Astrocyte (in vitro differentiated cells and primary cell): ENCODE measurements around the gene RCOR1. TPM values are rescaled to one million over a fixed set of nuclear protein-coding genes. Genes with fewer than 3 reads are reported as not detected.

ENCODE experiments used
- DNase-seq: peaks from one replicate; pipeline ENCODE4 v3.0.0-alpha.2; 2010; ENCODE audit warnings: low read depth
- FAIRE-seq: peaks from 2 replicates; lab custom pipeline; 2011; peaks lifted over from hg19 to GRCh38; lab: Jason Lieb, UNC
- H2AFZ ChIP-seq: 2 replicates; pipeline ENCODE4 v1.6.0; 2012; ENCODE audit warnings: low read depth, low read length, inconsistent platforms
- H3K27ac ChIP-seq: 2 replicates; pipeline ENCODE4 v1.5.1; 2011; ENCODE audit warnings: low read depth, low read length, inconsistent platforms
- H3K27me3 ChIP-seq: 2 replicates; pipeline ENCODE4 v1.6.0; 2011; ENCODE audit warnings: low read length, inconsistent platforms; ENCODE audit not compliant: insufficient read depth
- H3K36me3 ChIP-seq: 2 replicates; pipeline ENCODE4 v1.5.1; 2011; ENCODE audit warnings: low read length, inconsistent platforms; ENCODE audit not compliant: insufficient read depth
- H3K4me1 ChIP-seq: 2 replicates; pipeline ENCODE4 v1.5.1; 2011; ENCODE audit warnings: low read length, inconsistent platforms; ENCODE audit not compliant: insufficient read depth
- H3K4me2 ChIP-seq: 2 replicates; pipeline ENCODE4 v1.6.0; 2012; ENCODE audit warnings: low read length, inconsistent platforms
- H3K4me3 ChIP-seq: 2 replicates; pipeline ENCODE4 v1.5.1; 2011; ENCODE audit warnings: low read depth, mild to moderate bottlenecking, low read length, inconsistent platforms; ENCODE audit not compliant: insufficient read depth
- H3K79me2 ChIP-seq: 2 replicates; pipeline ENCODE4 v1.6.0; 2012; ENCODE audit warnings: mild to moderate bottlenecking, low read length, inconsistent platforms; ENCODE audit not compliant: insufficient read depth
- H3K9ac ChIP-seq: 2 replicates; pipeline ENCODE4 v1.6.0; 2012; ENCODE audit warnings: mild to moderate bottlenecking, low read length, inconsistent platforms
- H3K9me3 ChIP-seq: 2 replicates; pipeline ENCODE4 v1.5.1; 2012; ENCODE audit warnings: low read depth, mild to moderate bottlenecking, low read length, inconsistent platforms; ENCODE audit not compliant: insufficient read depth
- H4K20me1 ChIP-seq: 2 replicates; pipeline ENCODE4 v1.6.0; 2012; ENCODE audit warnings: low read length, inconsistent platforms; ENCODE audit not compliant: insufficient read depth
- H3K27ac Mint-ChIP-seq: one replicate; pipeline ENCODE4 v1.8.0; 2021; ENCODE audit warnings: mild to moderate bottlenecking, mixed read lengths; ENCODE audit not compliant: unreplicated experiment
- H3K27me3 Mint-ChIP-seq: one replicate; pipeline ENCODE4 v1.8.0; 2021; ENCODE audit warnings: low read depth, mixed read lengths; ENCODE audit not compliant: unreplicated experiment
- H3K36me3 Mint-ChIP-seq: one replicate; pipeline ENCODE4 v1.8.0; 2021; ENCODE audit warnings: low read depth, mixed read lengths; ENCODE audit not compliant: unreplicated experiment
- H3K4me1 Mint-ChIP-seq: one replicate; pipeline ENCODE4 v1.8.0; 2021; ENCODE audit warnings: low read depth, mixed read lengths; ENCODE audit not compliant: unreplicated experiment
- H3K4me3 Mint-ChIP-seq: one replicate; pipeline ENCODE4 v1.8.0; 2021; ENCODE audit warnings: mild to moderate bottlenecking, moderate library complexity, mixed read lengths; ENCODE audit not compliant: unreplicated experiment
- H3K9me3 Mint-ChIP-seq: one replicate; pipeline ENCODE4 v1.8.0; 2021; ENCODE audit warnings: mild to moderate bottlenecking, mixed read lengths; ENCODE audit not compliant: unreplicated experiment
- EZH2 ChIP-seq: IDR thresholded peaks from 2 replicates; pipeline ENCODE4 v1.6.1; 2012; ENCODE audit warnings: mild to moderate bottlenecking, low read length, inconsistent platforms; ENCODE audit not compliant: insufficient read depth
- total RNA-seq: library from RNA; stranded (reverse); gene quantifications from 2 replicates; pipeline ENCODE4 v1.2.1, GENCODE V29; 2021
- TF ChIP-seq, protein P1 (sequence below): IDR thresholded peaks from 2 replicates; pipeline ENCODE4 v1.5.1; 2011; ENCODE audit warnings: low read depth, mild to moderate bottlenecking, inconsistent platforms, low read length, moderate library complexity; ENCODE audit not compliant: insufficient read depth

RCOR1 gene
- total RNA-seq, 1 donor from 2014 or later, result 31.0 TPM

DNA sequence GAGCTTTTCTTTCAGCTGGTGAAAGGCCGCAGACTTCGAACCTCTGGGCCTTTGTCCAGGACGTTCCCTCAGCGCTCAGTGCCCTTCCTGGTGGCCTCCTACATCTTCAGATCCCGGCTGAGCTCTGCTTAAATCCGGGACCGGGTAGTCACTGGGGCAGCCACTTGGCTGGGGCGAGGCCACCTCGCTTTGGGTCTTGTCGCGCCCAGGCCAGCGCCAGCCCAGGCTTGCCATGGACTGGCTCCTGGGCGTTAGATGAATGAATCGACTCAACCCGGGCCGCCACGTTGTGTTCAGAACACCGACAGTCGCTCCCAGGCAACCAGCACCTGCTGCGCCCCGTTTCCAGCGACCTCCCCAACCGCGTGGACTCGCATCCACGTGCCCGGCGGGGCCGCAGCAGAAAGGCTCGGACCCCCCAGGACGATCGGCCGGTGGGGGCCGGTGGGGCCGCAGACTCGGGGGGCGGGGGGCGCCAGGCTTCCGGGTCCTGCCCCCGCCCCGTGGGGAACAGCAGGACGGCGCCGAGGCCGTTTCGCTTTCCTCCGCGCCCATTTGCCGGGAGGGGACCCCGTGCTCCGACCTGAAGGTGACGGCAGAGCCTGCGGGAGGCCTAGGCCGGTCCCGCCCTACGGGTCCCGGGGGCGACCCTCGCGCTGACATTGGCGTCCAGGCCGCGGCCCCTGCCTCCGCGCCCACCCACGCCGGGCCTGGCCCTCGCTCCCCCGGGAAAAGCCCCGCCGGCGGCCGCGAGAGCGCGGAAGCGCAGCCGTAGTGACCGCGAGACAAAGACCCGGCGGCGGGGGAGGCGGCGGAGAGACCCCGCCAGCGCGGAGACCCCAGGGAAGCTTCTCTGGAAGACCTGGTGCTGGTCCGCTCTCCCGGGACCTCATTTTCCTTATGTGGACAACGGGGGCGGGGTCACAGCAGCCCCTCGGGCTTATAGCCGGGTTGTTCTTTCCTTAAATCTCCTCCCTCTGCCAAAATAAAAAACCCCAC lies 37.3 kb upstream of the RCOR1 start:
- H3K27ac Mint-ChIP-seq, result no peak overlapping the region
- peak overlapping the region; percentile 98 for H2AFZ ChIP-seq

DNA sequence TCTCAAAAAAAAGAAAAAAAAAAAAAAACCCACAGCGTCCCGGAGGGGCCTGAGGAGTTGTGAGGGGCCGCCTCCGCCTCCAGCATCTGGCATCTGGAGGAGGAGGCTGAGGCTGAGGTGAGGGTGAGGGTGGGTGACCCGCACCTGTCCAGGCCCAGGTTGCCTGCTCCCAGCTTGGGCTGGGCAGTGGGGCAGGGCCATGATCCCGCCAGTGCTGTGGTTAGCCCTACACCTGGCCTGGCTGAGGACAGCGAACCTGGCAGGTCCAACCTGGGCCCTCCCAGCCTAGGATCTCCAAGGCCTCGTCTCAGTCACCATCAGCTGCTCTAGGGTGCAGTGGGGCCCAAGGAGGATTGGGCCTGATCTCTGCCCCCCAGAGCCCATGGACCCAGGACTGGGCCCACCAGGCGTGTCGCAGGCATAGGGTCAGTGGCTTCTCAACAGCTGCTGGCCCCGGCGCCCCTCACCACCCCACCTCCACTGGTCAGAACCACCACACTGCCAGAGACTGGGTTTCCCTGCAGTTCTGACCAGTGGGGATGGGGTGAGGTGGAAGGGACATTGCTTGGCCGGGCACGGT lies 36.3 kb upstream of the RCOR1 start:
- no peak for DNase-seq
- FAIRE-seq, result no peak
- Histone ChIP-seq H3K9ac (no peak overlapping the region), H3K4me2 (no peak overlapping the region), H3K9me3 (no peaks in the 10 kb centered on the region), H3K4me3 (no peak overlapping the region), H3K27ac (no peak overlapping the region), H3K27me3 (no peaks in the 10 kb centered on the region), H3K36me3 (no peaks in the 10 kb centered on the region), H4K20me1 (no peaks in the 10 kb centered on the region), H3K79me2 (no peaks in the 10 kb centered on the region), H2AFZ (no peak overlapping the region), H3K4me1 (peaks cover 11% of the 10 kb centered on the region)
- peaks cover 7% of the 10 kb centered on the region for H3K27me3 Mint-ChIP-seq
- H3K9me3 Mint-ChIP-seq, result no peaks in the 10 kb centered on the region
- H3K4me1 Mint-ChIP-seq, result no peaks in the 10 kb centered on the region
- no peak overlapping the region for H3K4me3 Mint-ChIP-seq
- no peaks in the 10 kb centered on the region for H3K36me3 Mint-ChIP-seq
- no peak for TF ChIP-seq EZH2
- TF ChIP-seq, protein P1, sequence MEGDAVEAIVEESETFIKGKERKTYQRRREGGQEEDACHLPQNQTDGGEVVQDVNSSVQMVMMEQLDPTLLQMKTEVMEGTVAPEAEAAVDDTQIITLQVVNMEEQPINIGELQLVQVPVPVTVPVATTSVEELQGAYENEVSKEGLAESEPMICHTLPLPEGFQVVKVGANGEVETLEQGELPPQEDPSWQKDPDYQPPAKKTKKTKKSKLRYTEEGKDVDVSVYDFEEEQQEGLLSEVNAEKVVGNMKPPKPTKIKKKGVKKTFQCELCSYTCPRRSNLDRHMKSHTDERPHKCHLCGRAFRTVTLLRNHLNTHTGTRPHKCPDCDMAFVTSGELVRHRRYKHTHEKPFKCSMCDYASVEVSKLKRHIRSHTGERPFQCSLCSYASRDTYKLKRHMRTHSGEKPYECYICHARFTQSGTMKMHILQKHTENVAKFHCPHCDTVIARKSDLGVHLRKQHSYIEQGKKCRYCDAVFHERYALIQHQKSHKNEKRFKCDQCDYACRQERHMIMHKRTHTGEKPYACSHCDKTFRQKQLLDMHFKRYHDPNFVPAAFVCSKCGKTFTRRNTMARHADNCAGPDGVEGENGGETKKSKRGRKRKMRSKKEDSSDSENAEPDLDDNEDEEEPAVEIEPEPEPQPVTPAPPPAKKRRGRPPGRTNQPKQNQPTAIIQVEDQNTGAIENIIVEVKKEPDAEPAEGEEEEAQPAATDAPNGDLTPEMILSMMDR, result no peak
- no peak overlapping the region for H3K27ac Mint-ChIP-seq

More for the DNA sequence above, 37.3 kb upstream of the RCOR1 start:
- H3K36me3 Mint-ChIP-seq, result no peaks in the 10 kb centered on the region
- peaks cover 12% of the 10 kb centered on the region for H3K27me3 Mint-ChIP-seq
- Histone ChIP-seq H3K36me3 (no peaks in the 10 kb centered on the region), H3K27me3 (no peaks in the 10 kb centered on the region), H3K79me2 (no peaks in the 10 kb centered on the region), H3K27ac (no peak overlapping the region), H4K20me1 (no peaks in the 10 kb centered on the region), H3K4me2 (peak overlapping the region; percentile 87), H3K4me3 (peak overlapping the region; percentile 60), H3K9me3 (no peaks in the 10 kb centered on the region), H3K4me1 (peaks cover 11% of the 10 kb centered on the region), H3K9ac (peak overlapping the region; percentile 78)
- no peaks in the 10 kb centered on the region for H3K9me3 Mint-ChIP-seq
- TF ChIP-seq, protein P1, result no peak
- TF ChIP-seq EZH2, result no peak
- peak overlapping the region; percentile 62 for H3K4me3 Mint-ChIP-seq
- H3K4me1 Mint-ChIP-seq, result no peaks in the 10 kb centered on the region
- FAIRE-seq, result no peak
- DNase-seq, result no peak
